T-helper 9 cell (primary cell): ENCODE data around the gene TRIM45.
"Not testable (repeated sequence)": the region's sequence is repeated elsewhere in the genome, so short reads cannot be mapped to it uniquely, and the experiment has no call there.

Experiments used
- DNase-seq: peaks from one replicate; pipeline ENCODE4 v3.0.0-alpha.2; 2020

TRIM45 gene

DNA sequence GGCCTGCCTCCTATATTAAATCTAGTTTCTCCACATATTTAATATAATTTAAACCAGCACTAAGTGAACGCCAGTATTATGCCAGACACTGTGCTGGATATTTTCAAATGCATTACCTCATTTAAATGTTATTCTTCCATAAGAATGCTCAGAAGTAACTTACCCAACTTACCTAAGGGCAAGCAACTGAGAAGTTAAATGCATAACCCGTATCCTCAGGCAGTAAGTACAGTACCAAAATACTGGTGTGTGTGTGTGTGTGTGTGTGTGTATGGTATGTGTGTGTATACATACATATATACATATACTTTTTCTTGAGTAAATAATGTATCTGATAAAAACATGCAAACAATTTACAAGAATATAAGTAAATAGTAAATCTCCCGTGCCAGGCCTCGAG, 9.0 kb upstream of the TRIM45 start:
- no peak for DNase-seq

DNA sequence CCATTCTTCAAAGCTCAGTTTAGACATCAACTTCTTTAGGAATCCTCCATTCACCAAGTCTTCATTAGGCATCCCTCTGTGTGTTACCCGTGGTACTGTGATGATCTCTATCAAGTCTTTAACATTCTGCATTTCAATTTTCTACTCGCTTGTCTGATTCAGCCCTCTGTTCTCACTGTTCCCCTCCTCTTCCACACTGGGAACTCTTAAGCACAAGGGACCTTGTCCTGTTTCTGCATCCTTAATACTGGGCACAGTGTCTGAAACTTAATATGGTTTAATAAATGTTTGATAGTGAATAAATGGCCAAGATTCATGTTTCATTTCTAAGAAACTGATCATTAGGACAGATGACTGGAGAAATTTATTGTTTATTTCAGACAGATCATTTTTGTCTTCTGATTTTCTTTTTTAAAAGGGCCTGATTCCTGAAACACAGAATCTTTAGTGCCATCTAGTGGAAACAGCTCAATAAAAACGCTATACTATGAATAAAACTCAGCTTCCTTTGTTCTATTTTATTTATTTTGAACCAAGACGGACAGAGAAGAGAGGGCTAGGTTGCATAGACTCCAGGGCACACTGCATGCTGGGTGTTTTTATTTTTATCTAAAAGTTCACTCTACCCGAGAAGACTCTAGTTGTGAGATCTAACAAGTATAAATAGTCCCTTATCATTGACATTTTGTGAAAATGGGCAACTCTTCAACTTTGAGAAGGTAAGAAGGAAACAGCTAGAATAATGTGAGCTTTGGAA, 7.0 kb upstream of the TRIM45 start:
- DNase-seq = no peak

GRCh38 chr1:117127795-117128194, 6.2 kb upstream of the TRIM45 start:
- no peak for DNase-seq

- no peak for DNase-seq
These were observed 3.1 kb upstream of the TRIM45 start for GRCh38 chr1:117124661-117125060.

DNA sequence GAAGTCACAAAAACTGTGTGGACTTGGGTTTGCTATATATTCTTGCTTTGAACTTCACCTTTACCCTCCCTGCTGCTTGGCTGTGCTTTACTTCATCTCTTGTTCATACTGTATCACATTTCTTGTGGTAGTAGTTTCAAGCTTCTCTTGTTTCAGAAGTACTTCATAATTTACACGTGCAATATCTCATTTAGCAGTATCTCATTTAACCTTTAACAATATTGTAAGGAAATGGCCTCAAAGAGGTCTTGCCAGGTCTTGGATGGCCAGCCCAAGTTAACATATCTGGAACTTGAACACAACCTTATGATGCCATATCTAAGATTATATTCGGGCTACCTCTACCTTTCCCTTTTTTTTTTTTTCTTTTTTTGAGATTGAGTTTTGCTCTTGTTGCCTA, 1.7 kb upstream of the TRIM45 start:
- no peak for DNase-seq

DNA sequence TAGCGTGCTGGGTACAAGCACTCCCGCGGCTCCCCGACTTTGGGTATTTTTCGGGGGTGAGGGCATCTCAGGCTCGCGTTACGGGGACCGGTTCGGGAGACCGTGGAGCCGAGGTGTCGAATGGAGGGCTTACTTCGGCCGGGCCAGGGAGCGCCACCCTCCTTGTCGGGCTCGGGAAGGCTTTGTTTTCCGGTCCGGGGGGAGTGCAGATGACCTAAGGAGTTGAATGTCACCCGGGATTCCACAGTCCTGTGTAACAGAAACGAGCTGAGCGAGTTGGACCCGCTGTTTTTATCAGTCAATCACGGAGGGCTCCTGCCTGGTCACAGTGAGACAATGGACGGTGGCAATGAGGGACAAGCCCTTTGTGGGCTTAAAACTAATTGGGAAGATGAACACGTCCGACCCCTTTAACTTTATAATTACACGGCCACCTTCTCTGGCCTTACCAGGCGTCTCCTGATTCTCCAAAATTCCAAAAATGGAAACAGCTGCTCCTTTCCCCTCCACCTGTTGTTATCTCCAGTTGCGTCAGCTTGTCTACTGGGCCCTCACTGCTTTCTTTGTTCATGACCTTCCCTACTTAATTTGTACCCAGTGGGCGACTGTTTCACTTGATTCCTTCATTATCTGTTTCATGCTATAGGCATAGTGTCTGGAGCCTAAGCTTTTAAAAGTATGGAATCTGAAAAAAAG, 929 bp upstream of the TRIM45 start:
- no peak for DNase-seq

GRCh38 chr1:117120774-117121588, 568 bp downstream of the TRIM45 start:
- DNase-seq = no peak

GRCh38 chr1:117119144-117119543, 2.4 kb downstream of the TRIM45 start:
- DNase-seq = not testable (repeated sequence)

GRCh38 chr1:117118137-117118536, 3.4 kb downstream of the TRIM45 start:
- DNase-seq = no peak

DNA sequence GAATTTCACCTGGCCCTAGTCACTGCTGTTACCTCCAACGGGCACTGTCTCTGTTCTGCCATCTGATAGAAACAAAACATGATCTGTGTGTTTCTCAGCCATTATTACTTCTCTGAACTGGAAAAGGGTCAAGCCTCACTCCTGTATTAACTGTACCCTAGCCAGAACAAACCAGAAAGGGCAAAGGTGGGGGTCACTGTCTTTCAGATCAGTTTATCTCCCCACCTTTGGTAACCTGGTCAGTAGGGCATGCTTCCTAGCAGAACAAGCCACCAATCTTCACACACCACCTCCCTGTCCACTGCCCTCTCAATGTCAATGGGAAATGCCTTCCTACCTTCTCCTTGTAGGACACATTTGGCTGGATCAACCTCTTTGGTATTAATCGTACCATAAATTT, 3.9 kb downstream of the TRIM45 start:
- no peak for DNase-seq

GRCh38 chr1:117116784-117117130, 4.8 kb downstream of the TRIM45 start:
- DNase-seq = no peak

DNA sequence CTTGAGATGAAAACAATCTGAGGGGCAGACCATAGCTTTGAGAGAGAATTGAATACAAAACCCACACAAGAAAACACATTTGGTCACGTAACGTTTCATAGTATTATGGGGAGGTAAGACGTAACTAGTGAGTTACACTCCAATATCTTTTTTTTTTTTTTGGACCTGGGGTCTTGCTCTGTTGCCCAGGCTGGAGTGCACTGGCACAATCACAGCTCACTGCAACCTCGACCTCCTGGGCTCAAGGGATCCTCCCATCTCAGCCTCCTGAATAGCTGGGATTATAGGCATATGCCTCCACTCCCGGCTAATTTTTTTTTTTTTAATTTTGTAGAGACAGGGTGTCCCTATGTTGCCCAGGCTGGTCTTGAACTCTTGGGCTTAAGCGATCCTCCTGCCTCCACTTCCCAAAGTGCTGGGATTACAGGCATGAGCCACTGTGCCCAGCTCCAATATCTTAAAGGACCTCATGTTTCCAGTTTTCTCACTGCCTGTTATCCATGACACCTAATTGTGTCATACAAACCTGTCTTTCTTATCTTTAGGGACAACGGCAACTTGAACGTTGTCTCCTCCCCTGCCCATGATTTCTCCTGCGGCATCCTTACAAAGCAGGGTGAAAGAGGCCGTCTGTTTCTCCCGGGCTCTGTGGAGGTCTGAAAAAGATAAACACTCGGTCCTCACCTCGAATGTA, 5.3 kb downstream of the TRIM45 start:
- no peak for DNase-seq

DNA sequence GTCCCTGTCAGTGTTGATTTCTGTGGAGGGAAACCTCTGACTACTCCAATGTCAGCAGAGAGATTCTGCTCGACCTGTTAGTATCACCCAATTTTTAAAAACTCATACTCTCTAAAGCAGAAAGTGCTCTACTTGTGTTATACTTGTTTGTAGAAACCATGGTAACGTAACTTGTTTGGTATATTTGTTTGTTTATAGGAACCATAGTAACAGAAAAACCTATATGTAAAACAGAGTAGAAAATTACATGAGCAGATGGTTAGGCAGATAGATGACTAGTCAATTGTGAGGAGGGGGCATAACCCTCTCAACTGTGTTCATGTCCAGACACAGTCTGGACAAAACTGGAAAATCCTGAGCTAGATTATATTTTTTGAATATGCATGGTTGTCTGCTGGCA, 6.7 kb downstream of the TRIM45 start:
- no peak for DNase-seq

DNA sequence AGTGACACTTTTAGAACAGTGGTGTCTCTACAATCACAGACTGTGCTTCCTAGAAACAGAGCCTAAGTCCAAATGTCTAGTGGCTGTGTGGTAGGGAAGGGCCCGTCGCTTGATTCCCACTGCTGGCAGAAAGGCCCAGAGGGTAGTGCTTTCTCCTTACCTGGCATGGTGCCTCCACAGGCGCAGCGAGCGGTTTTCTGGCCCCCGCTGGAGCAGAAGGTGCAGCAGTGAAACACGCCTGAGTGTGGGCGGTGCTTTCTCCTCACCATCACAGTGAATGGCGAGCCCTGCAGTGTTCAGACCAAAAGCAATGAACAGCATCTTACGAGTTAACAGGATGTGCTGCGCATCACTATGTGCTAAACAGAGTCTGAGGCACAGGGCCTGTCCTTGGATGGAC, 8.3 kb downstream of the TRIM45 start:
- no peak for DNase-seq

- DNase-seq = no peak
These were observed 9.4 kb downstream of the TRIM45 start for GRCh38 chr1:117112047-117112717.

GRCh38 chr1:117110774-117111173, 10.8 kb downstream of the TRIM45 start:
- DNase-seq = no peak

DNA sequence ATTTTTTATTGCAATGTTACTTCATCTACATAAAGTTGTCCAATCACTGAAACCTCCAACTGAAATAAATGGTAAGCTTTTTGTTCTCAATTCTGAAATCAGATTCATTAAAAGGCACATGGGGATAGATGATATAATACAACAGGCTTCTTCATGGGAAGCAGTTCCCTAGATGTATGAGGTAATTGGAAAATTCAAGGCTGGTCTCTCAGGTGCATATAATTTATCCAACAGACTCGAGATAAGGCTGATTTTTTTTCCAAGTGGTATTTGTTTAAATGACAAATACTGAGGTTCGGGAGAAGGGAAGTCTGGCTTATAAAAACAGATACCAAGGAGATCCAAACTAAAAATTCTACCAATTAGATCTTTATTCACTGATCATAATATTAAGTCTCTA, 14.2 kb downstream of the TRIM45 start:
- no peak for DNase-seq

DNA sequence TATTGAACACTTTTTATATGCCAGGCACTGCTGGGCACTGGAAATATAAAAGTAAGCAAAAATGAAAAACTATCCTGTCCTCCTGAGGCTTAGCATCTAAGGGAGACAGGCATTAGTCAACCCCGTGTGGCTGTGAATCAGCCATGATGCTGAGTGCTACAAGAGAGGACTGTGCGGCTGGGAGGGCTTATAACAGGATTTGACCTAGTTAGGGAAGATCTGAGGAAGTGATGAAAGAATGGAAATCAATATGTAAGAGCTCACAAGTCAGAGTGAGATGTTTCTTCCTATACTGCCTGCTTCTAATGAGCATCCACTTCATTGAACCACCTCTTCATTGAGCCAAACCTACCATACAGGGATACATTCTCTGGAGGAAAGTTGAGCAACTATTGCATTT, 15.1 kb downstream of the TRIM45 start:
- no peak for DNase-seq

GRCh38 chr1:117105722-117106121, 15.8 kb downstream of the TRIM45 start:
- no peak for DNase-seq

- DNase-seq = no peak
These were observed 16.6 kb downstream of the TRIM45 start for GRCh38 chr1:117104986-117105385.

DNA sequence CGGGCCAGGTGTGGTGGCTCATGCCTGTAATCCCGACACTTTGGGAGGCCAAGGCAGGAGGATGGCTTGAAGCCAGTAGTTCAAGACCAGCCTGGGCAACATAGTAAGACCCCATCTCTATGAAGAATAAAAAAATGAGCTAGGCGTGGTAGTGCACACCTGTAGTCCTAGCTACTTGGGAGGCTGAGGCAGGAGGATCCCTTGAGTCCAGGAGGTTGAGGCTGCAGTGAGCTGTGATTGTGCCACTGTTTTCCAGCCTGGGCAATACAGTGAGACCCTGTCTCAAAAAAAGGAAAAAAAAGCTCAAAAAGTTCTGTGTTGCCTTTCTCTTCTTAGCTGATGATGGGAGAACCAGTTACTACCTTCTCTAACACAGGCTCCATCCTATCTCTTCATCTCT, 19.7 kb downstream of the TRIM45 start:
- DNase-seq = not testable (repeated sequence)

- no peak for DNase-seq
These were observed 20.2 kb downstream of the TRIM45 start for GRCh38 chr1:117101334-117101733.
